ENCODE measurements around the gene IL23A. TPM values are rescaled to one million over a fixed set of nuclear protein-coding genes. Genes with fewer than 3 reads are reported as not detected.

The IL23A gene
- total RNA-seq, 2 donors from 2014 or later, result 44.9 to 49.8 TPM

- H3K9me3 ChIP-seq (ENCODE audit: control insufficient read depth, low read length, poor library complexity, severe bottlenecking), result no peaks in the 10 kb centered on the region
- no peak for ATAC-seq
- H3K4me1 Mint-ChIP-seq, result peaks cover 20% of the 10 kb centered on the region
- no peak for DNase-seq
- peak overlapping the region; percentile 95 for H3K27ac Mint-ChIP-seq
- no peaks in the 10 kb centered on the region for H3K27me3 Mint-ChIP-seq
- peaks cover 4% of the 10 kb centered on the region for H3K36me3 Mint-ChIP-seq (ENCODE audit: low read depth)
- H3K4me3 Mint-ChIP-seq, result peak overlapping the region; percentile 93
Measured at GRCh38 chr12:56358836-56359532, 20.3 kb downstream of the IL23A start.

- H3K4me3 Mint-ChIP-seq, result peak within 1 kb of the TSS; percentile 93
- no peaks in the 10 kb centered on the region for H3K9me3 ChIP-seq (ENCODE audit: control insufficient read depth, low read length, poor library complexity, severe bottlenecking)
- no peaks in the 10 kb centered on the region for H3K27me3 Mint-ChIP-seq
- H3K36me3 Mint-ChIP-seq (ENCODE audit: low read depth), result peaks cover 4% of the 10 kb centered on the region
- peak; percentile 95 for ATAC-seq
- peaks cover 20% of the 10 kb centered on the region for H3K4me1 Mint-ChIP-seq
- peak; percentile 96 to 99 (median 98) for DNase-seq
- peak within 1 kb of the TSS; percentile 95 for H3K27ac Mint-ChIP-seq
Measured at GRCh38 chr12:56359851-56360767, 21.4 kb downstream of the IL23A start, which contains the start of gene STAT2. TSS of gene STAT2 (minus strand) at chr12:56360107. CDS start at chr12:56356571, 3,536 bp downstream.

GRCh38 chr12:56361487-56362129 is 22.9 kb downstream of the IL23A start:
- DNase-seq, result no peak
- H3K9me3 ChIP-seq (ENCODE audit: control insufficient read depth, low read length, poor library complexity, severe bottlenecking), result no peaks in the 10 kb centered on the region
- H3K27ac Mint-ChIP-seq, result peak overlapping the region; percentile 95
- H3K27me3 Mint-ChIP-seq, result no peaks in the 10 kb centered on the region
- peak overlapping the region; percentile 93 for H3K4me3 Mint-ChIP-seq
- H3K4me1 Mint-ChIP-seq, result peaks cover 17% of the 10 kb centered on the region
- no peaks in the 10 kb centered on the region for H3K36me3 Mint-ChIP-seq (ENCODE audit: low read depth)
- ATAC-seq, result no peak

- Mint-ChIP-seq H3K27ac (peak within 1 kb of the TSS; percentile 95), H3K27me3 (no peaks in the 10 kb centered on the region), H3K36me3 (ENCODE audit: low read depth) (no peaks in the 10 kb centered on the region), H3K4me1 (peaks cover 17% of the 10 kb centered on the region), H3K4me3 (peak within 1 kb of the TSS; percentile 93)
- DNase-seq (no peak), ATAC-seq (no peak)
- H3K9me3 ChIP-seq (ENCODE audit: control insufficient read depth, low read length, poor library complexity, severe bottlenecking), result no peaks in the 10 kb centered on the region
Measured at GRCh38 chr12:56362130-56363059, 23.7 kb downstream of the IL23A start, which contains the start of gene APOF. TSS of gene APOF (minus strand) at chr12:56362857. CDS start at chr12:56362745, 112 bp downstream.

GRCh38 chr12:56366948-56367347 is 28.3 kb downstream of the IL23A start:
- H3K27me3 Mint-ChIP-seq, result no peaks in the 10 kb centered on the region
- no peak for DNase-seq

GRCh38 chr12:56373515-56373914 is 34.8 kb downstream of the IL23A start:
- peaks cover 2% of the 10 kb centered on the region for H3K36me3 Mint-ChIP-seq (ENCODE audit: low read depth)
- no peak overlapping the region for H3K27ac Mint-ChIP-seq
- ATAC-seq, result no peak
- H3K4me3 Mint-ChIP-seq, result no peak overlapping the region
- no peaks in the 10 kb centered on the region for H3K9me3 ChIP-seq (ENCODE audit: control insufficient read depth, low read length, poor library complexity, severe bottlenecking)
- no peaks in the 10 kb centered on the region for H3K4me1 Mint-ChIP-seq
- no peak for DNase-seq
- H3K27me3 Mint-ChIP-seq, result no peaks in the 10 kb centered on the region

More at GRCh38 chr12:56366948-56367347, 28.3 kb downstream of the IL23A start:
- Mint-ChIP-seq H3K4me3 (no peak overlapping the region), H3K4me1 (no peaks in the 10 kb centered on the region), H3K36me3 (ENCODE audit: low read depth) (no peaks in the 10 kb centered on the region), H3K27ac (no peak overlapping the region)
- no peaks in the 10 kb centered on the region for H3K9me3 ChIP-seq (ENCODE audit: control insufficient read depth, low read length, poor library complexity, severe bottlenecking)
- no peak for ATAC-seq

GRCh38 chr12:56374726-56375597 is 36.3 kb downstream of the IL23A start:
- DNase-seq (no peak), ATAC-seq (no peak)
- H3K27ac Mint-ChIP-seq, result no peak overlapping the region
- H3K4me1 Mint-ChIP-seq, result no peaks in the 10 kb centered on the region
- no peaks in the 10 kb centered on the region for H3K27me3 Mint-ChIP-seq
- peaks cover 2% of the 10 kb centered on the region for H3K36me3 Mint-ChIP-seq (ENCODE audit: low read depth)
- no peaks in the 10 kb centered on the region for H3K9me3 ChIP-seq (ENCODE audit: control insufficient read depth, low read length, poor library complexity, severe bottlenecking)
- H3K4me3 Mint-ChIP-seq, result peak overlapping the region; percentile 7

GRCh38 chr12:56375598-56376434 is 37.1 kb downstream of the IL23A start:
- H3K27ac Mint-ChIP-seq, result no peak overlapping the region
- H3K27me3 Mint-ChIP-seq, result peaks cover 2% of the 10 kb centered on the region
- H3K4me3 Mint-ChIP-seq, result no peak overlapping the region
- DNase-seq (no peak), ATAC-seq (peak; percentile 58)
- H3K36me3 Mint-ChIP-seq (ENCODE audit: low read depth), result peaks cover 2% of the 10 kb centered on the region
- H3K4me1 Mint-ChIP-seq, result no peaks in the 10 kb centered on the region
- no peaks in the 10 kb centered on the region for H3K9me3 ChIP-seq (ENCODE audit: control insufficient read depth, low read length, poor library complexity, severe bottlenecking)

GRCh38 chr12:56377310-56377988 is 38.8 kb downstream of the IL23A start:
- DNase-seq, result no peak

GRCh38 chr12:56377989-56378316 is 39.3 kb downstream of the IL23A start:
- no peak for ATAC-seq
- Mint-ChIP-seq H3K27me3 (peaks cover 5% of the 10 kb centered on the region), H3K4me1 (no peaks in the 10 kb centered on the region), H3K27ac (no peak overlapping the region), H3K36me3 (ENCODE audit: low read depth) (no peaks in the 10 kb centered on the region), H3K4me3 (no peak overlapping the region)
- no peaks in the 10 kb centered on the region for H3K9me3 ChIP-seq (ENCODE audit: control insufficient read depth, low read length, poor library complexity, severe bottlenecking)
- DNase-seq, result no peak

More at GRCh38 chr12:56377310-56377988, 38.8 kb downstream of the IL23A start:
- peaks cover 2% of the 10 kb centered on the region for H3K36me3 Mint-ChIP-seq (ENCODE audit: low read depth)
- H3K27ac Mint-ChIP-seq, result no peak overlapping the region
- no peaks in the 10 kb centered on the region for H3K9me3 ChIP-seq (ENCODE audit: control insufficient read depth, low read length, poor library complexity, severe bottlenecking)
- H3K27me3 Mint-ChIP-seq, result peaks cover 5% of the 10 kb centered on the region
- no peak for ATAC-seq
- no peaks in the 10 kb centered on the region for H3K4me1 Mint-ChIP-seq
- H3K4me3 Mint-ChIP-seq, result no peak overlapping the region

- H3K4me1 Mint-ChIP-seq, result no peaks in the 10 kb centered on the region
- no peak overlapping the region for H3K4me3 Mint-ChIP-seq
- H3K27me3 Mint-ChIP-seq, result peaks cover 5% of the 10 kb centered on the region
- DNase-seq (no peak), ATAC-seq (no peak)
- H3K36me3 Mint-ChIP-seq (ENCODE audit: low read depth), result no peaks in the 10 kb centered on the region
- H3K27ac Mint-ChIP-seq, result no peak overlapping the region
- no peaks in the 10 kb centered on the region for H3K9me3 ChIP-seq (ENCODE audit: control insufficient read depth, low read length, poor library complexity, severe bottlenecking)
Measured at GRCh38 chr12:56382611-56383010, 43.9 kb downstream of the IL23A start.

Measured in T-helper 17 cell (primary cell).